Naive B cell (primary cell): ENCODE data around the gene INAVA. TPM values are rescaled to one million over a fixed set of nuclear protein-coding genes. Genes with fewer than 3 reads are reported as not detected.

Experiments used
- ATAC-seq, 2 donors: fragments of 150-1000 bp; cut with Tn5 transposase; 2 replicates each; pipeline ENCODE4 v1.10.0; 2021; ENCODE audit warnings: low read depth in 2 of 2, mild to moderate bottlenecking in 2 of 2, moderate library complexity in 2 of 2
- DNase-seq: peaks from one replicate; pipeline ENCODE4 v3.0.0; 2022
- H3K27ac Mint-ChIP-seq, 6 donors: one replicate each; pipeline ENCODE4 v1.8.0; 2020 to 2022; ENCODE audit warnings: mild to moderate bottlenecking in 6 of 6, mixed read lengths in 6 of 6, moderate library complexity in 5 of 6, inconsistent platforms in 2 of 6
- H3K27me3 Mint-ChIP-seq, 3 donors: one replicate each; pipeline ENCODE4 v1.8.0; 2021 to 2022; ENCODE audit warnings: mixed read lengths in 3 of 3, mild to moderate bottlenecking in 1 of 3
- H3K36me3 Mint-ChIP-seq, 2 donors: one replicate each; pipeline ENCODE4 v1.8.0; 2020 to 2022; ENCODE audit warnings: mixed read lengths in 2 of 2, inconsistent platforms in 1 of 2, mild to moderate bottlenecking in 1 of 2
- H3K4me1 Mint-ChIP-seq, 3 donors: one replicate each; pipeline ENCODE4 v1.8.0; 2020 to 2022; ENCODE audit warnings: mixed read lengths in 3 of 3, inconsistent platforms in 1 of 3, mild to moderate bottlenecking in 1 of 3, moderate library complexity in 1 of 3
- H3K4me3 Mint-ChIP-seq, 8 donors: one replicate each; pipeline ENCODE4 v1.8.0; 2020 to 2022; ENCODE audit warnings: mild to moderate bottlenecking in 8 of 8, mixed read lengths in 8 of 8, moderate library complexity in 8 of 8, inconsistent platforms in 2 of 8
- H3K9me3 Mint-ChIP-seq, 7 donors: one replicate each; pipeline ENCODE4 v1.8.0; 2020 to 2022; ENCODE audit warnings: mixed read lengths in 7 of 7, mild to moderate bottlenecking in 5 of 7, inconsistent platforms in 2 of 7, moderate library complexity in 1 of 7
- polyA plus RNA-seq, 6 donors: library from polyadenylated mRNA; unstranded; fragments of 300-500 nt; fragmentation: Illumina TruSeq; gene quantifications; one replicate each; pipeline ENCODE4 v1.2.3, GENCODE V29; 2021; ENCODE audit warnings: low read depth in 6 of 6

The INAVA gene
- polyA plus RNA-seq, 6 donors from 2014 or later, result not detected

DNA sequence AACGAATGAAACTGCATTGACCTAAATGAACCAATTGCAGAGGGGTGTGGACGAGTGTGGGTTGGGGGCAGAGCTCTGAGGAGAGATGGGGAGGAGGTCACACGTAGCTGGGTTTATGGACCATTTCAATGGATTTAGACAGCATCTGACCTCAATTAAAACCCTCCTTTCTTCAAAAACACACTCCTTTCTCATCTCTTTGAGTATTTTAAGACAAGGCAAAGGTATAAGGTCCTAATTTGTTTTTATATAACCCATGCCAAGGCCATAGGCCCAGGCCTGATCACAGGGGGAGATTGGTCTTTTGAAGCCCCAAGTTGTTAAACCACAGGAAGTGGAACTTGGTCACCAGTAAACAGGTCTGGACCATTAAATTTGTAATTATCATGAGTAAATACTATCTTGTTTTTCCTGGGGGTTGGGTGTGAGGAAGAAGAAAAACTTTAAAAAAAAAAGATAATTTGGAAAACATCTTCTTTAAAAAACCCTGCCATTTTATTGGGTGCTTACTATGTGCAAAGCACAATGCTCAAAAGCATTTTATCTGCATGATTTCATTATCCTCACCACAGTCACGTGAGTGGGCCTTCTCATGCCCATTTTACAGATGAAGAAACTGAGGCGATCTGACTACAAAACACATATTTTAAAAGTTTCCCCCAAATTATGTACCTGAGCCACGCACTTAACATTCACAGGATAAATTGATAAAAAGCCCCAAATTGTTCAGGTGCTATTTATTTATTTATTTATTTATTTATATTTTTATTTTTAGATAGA is 8.9 kb upstream of the INAVA start:
- Mint-ChIP-seq H3K27me3 (peaks cover 8 to 20% (median 9%) of the 10 kb centered on the region in 3 donors), H3K4me3 (no peak overlapping the region), H3K36me3 (no peaks in the 10 kb centered on the region), H3K9me3 (no peaks in the 10 kb centered on the region), H3K4me1 (peaks cover 21 to 36% (median 31%) of the 10 kb centered on the region in 3 donors), H3K27ac (peak overlapping the region in 1 of 6 donors; percentile 34)
- ATAC-seq (no peak), DNase-seq (no peak)

DNA sequence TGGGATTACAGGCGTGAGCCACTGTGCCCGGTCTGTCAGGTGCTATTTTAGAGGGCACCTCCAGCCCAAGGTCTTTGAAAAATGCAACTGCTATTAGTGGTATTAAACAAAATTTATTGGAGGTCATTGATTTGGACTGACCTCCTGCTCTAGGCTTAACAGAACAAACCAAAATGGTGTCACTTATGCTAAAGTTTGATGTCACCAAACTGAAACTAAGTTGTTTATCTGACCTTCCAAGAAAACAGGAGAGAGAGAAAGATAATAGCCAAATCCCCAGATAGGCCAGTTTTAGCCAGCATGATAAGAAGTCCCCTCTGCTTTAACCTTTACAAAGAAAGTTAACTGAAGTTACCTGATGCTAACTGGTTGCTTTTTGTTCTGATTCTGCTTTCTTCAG is 8.1 kb upstream of the INAVA start:
- peak overlapping the region in 1 of 6 donors; percentile 84 for H3K27ac Mint-ChIP-seq

DNA sequence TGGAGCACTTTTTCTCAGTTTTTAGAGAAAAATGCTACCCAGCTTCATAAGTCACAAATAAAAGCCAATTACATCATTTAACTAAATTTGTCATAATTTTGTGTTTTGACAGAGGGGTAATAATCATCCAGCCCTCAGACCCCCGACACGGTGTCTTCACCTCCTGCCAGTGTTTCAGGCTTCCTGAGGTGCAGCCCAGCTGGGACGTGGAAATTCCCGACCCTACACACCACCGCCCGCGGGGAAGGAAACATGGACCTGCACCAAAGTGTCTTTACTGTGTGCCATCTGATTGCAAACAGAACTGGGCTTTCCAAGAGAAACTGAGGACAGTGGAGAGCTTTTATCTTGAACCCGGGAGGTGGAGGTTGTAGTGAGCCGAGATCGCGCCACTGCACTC is 7.7 kb upstream of the INAVA start:
- peaks cover 14 to 24% (median 17%) of the 10 kb centered on the region in 3 donors for H3K27me3 Mint-ChIP-seq
- no peaks in the 10 kb centered on the region for H3K36me3 Mint-ChIP-seq
- peak overlapping the region in 1 of 6 donors; percentile 65 for H3K27ac Mint-ChIP-seq
- H3K9me3 Mint-ChIP-seq, result no peaks in the 10 kb centered on the region
- H3K4me3 Mint-ChIP-seq, result peak overlapping the region in 2 of 8 donors; percentile 14 to 26
- H3K4me1 Mint-ChIP-seq, result peaks cover 26 to 44% (median 42%) of the 10 kb centered on the region in 3 donors
- DNase-seq (no peak), ATAC-seq (no peak)

More for the DNA sequence above, 8.1 kb upstream of the INAVA start:
- Mint-ChIP-seq H3K27me3 (peaks cover 10 to 20% (median 13%) of the 10 kb centered on the region in 3 donors), H3K4me1 (peaks cover 24 to 40% (median 37%) of the 10 kb centered on the region in 3 donors), H3K9me3 (no peaks in the 10 kb centered on the region), H3K36me3 (no peaks in the 10 kb centered on the region), H3K4me3 (no peak overlapping the region)
- no peak for DNase-seq
- ATAC-seq, result no peak

DNA sequence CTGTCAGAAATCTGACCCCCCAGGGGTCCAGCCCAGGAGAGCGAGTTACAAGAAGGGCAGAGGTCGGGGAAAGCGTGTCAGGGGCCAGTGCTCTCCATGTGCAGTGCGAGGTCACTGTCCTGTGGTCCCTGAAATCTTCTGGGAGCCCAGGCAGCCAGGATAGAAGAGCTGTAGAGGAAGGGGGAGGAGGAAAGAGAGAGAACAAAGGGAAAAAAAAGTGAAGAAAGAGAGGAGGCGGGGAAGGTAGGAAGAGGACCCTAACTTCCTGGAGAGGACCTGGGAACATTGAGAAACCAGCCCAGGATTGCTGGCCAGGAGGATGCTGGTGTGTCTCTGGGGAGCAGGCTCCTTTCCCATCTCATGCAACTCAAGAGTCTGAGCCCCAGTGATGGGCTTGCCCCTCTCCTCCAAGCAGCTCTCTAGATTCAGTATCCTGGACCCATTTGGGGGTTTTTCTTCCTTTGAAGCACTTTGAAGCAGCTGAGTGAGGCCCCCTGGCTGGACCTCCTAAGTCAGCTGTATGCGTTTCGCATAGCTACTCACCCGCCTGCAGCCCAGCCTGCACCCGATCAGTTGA is 6.8 kb upstream of the INAVA start:
- Mint-ChIP-seq H3K27ac (peak overlapping the region in 2 of 6 donors; percentile 74 to 89), H3K4me3 (peak overlapping the region in 6 of 8 donors; percentile 3 to 87 (median 64)), H3K4me1 (peaks cover 29 to 52% (median 44%) of the 10 kb centered on the region in 3 donors), H3K9me3 (no peaks in the 10 kb centered on the region), H3K36me3 (no peaks in the 10 kb centered on the region), H3K27me3 (peaks cover 22 to 32% (median 24%) of the 10 kb centered on the region in 3 donors)
- ATAC-seq, result no peak
- no peak for DNase-seq

DNA sequence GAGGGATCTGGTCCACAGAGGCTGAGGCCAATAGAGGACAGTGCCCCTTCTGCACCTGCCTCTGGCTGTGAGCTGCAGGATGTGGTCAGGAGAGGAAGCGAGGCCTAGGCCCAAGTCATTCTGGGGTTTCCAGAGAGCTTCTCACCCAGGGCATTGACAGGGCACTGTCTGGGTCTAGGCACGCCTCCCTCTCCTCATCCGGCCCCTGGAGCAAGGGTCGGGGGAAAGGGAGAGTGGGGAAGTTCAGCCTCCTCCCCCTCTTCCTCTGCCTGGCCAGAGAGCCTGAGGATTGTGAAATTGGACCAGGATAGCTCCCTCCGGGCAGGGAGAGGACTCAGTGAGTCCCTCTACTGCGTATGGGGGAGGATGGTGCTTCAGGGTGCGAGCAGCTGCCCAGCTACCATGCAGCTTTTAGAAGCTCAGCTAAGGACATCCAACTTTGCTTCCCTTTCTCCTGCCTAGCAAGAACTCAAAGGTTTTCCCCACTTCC is 6.3 kb upstream of the INAVA start:
- Mint-ChIP-seq H3K27ac (peak overlapping the region in 2 of 6 donors; percentile 21 to 37), H3K4me1 (peaks cover 29 to 52% (median 44%) of the 10 kb centered on the region in 3 donors), H3K27me3 (peaks cover 28 to 38% (median 28%) of the 10 kb centered on the region in 3 donors), H3K4me3 (peak overlapping the region in 4 of 8 donors; percentile 1 to 87 (median 36)), H3K9me3 (no peaks in the 10 kb centered on the region), H3K36me3 (no peaks in the 10 kb centered on the region)
- ATAC-seq, result peak; percentile 92 to 95
- DNase-seq, result peak; percentile 29

DNA sequence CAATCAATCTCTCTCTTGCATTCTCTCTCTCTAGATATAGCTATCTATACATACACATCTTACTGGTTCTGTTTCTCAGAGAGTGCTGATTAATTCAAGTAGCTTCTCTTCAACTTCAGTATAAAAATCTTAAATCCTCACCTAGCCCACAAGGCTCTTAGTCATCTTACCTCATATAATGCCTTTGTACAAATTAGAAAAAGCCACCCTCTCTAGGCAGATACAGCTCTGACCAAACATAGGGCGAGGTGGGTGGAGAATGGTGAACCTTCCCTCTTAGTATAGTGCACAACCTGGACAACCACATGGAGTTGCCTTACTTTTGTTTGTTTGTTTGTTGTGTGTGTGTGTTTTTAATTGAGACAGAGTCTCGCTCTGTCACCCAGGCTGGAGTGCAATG is 5.1 kb upstream of the INAVA start:
- Mint-ChIP-seq H3K9me3 (no peaks in the 10 kb centered on the region), H3K4me1 (peaks cover 29 to 52% (median 44%) of the 10 kb centered on the region in 3 donors), H3K27me3 (peaks cover 34 to 49% (median 39%) of the 10 kb centered on the region in 3 donors), H3K27ac (no peak overlapping the region), H3K36me3 (no peaks in the 10 kb centered on the region), H3K4me3 (peak overlapping the region in 5 of 8 donors; percentile 36 to 78 (median 53))
- ATAC-seq (no peak), DNase-seq (no peak)

DNA sequence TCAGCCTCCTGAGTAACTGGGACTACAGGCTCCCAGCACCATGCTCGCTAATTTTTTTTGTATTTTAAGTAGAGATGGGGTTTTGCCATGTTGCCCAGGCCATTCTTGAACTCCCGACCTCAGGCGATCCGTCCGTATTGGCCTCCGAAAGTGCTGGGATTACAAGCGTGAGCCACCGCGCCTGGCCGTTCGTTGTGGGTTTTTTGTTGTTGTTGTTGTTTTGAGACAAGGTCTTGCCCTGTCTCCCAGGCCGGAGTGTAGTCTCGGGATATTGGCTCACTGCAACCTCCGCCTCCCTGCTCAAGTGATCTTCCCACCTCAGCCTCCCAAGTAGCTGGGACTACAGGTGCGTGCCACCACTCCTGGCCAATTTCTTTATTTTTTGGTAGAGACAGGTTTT is 4.7 kb upstream of the INAVA start:
- no peaks in the 10 kb centered on the region for H3K36me3 Mint-ChIP-seq
- peaks cover 29 to 52% (median 44%) of the 10 kb centered on the region in 3 donors for H3K4me1 Mint-ChIP-seq
- H3K27me3 Mint-ChIP-seq, result peaks cover 34 to 54% (median 39%) of the 10 kb centered on the region in 3 donors
- DNase-seq, result no peak
- no peak for ATAC-seq
- peak overlapping the region in 3 of 8 donors; percentile 53 to 78 (median 70) for H3K4me3 Mint-ChIP-seq
- peak overlapping the region in 2 of 6 donors; percentile 53 to 54 for H3K27ac Mint-ChIP-seq
- H3K9me3 Mint-ChIP-seq, result no peaks in the 10 kb centered on the region

DNA sequence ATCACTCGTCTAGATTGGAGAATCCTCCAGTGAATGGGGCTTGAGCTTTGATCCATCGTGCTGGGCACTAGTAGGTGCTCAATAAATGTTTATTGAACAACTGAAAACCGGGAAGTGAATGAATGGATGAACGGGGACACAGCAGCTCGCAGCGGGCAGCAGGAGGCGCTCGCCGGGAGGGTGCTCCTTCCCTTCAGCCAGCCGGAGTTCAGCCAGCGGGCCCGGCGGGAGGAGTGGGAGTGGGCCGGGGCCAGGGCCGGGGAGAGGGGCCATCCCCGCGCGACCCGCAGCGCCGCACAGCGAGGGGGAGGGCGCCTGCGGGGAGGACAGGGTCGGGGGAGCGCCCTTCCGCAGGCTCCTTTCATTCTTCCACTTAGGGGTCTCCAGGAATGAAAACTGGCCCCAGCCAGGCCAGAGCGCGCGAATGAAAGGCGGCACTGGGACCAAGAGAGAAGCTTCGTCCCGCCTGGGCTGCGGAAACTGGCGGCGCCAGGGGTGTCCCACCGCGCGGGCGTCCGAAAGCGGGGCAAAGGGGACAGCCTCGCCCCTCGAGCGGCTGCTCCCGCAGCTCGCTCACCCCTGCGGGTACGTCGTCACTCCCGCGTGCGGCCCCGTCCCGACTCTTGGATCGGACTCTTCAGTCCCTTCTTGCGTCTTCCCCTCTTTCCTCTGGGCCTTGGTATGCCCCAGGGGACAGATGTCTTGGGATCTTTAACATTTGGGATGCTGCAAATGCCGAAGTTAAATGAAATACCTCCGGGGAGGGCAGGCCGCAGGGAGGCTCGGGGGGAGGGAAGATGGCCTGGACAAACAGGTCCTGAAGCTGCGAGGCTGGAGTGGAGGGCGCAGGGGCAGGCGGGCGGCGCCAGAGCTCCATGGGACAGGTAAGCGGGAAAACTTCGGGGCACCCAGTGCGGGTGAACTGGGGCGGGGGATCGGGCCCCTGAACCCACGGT is 3.6 kb upstream of the INAVA start:
- Mint-ChIP-seq H3K9me3 (no peaks in the 10 kb centered on the region), H3K36me3 (no peaks in the 10 kb centered on the region), H3K4me1 (peaks cover 29 to 54% (median 44%) of the 10 kb centered on the region in 3 donors), H3K27ac (no peak overlapping the region), H3K27me3 (peaks cover 38 to 55% (median 39%) of the 10 kb centered on the region in 3 donors), H3K4me3 (peak overlapping the region in 7 of 8 donors; percentile 63 to 83 (median 72))
- DNase-seq, result no peak
- no peak for ATAC-seq

DNA sequence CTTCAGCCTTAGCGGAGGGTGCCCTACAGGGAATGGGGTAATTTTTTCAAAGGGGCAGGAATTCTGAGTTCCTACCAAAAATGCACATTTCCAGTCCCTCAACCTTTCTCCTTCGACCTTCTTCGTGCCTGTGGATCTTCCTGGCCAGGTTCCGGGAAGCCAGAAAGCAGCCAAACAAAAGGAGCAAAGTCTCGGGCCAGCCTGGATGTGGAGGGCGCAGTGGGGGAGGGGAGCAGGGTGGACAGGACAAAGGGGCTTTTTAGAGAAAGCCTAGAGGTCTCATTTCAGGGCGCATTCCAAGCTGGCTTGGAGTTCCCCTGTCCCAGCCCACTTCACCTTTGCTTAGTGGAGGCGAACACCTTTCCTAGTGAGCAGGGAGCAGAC is 2.9 kb upstream of the INAVA start:
- no peaks in the 10 kb centered on the region for H3K36me3 Mint-ChIP-seq
- ATAC-seq (no peak), DNase-seq (no peak)
- H3K27me3 Mint-ChIP-seq, result peaks cover 38 to 55% (median 39%) of the 10 kb centered on the region in 3 donors
- peak overlapping the region in 1 of 6 donors; percentile 47 for H3K27ac Mint-ChIP-seq
- peaks cover 29 to 54% (median 44%) of the 10 kb centered on the region in 3 donors for H3K4me1 Mint-ChIP-seq
- peak overlapping the region in 7 of 8 donors; percentile 53 to 83 (median 69) for H3K4me3 Mint-ChIP-seq
- H3K9me3 Mint-ChIP-seq, result no peaks in the 10 kb centered on the region

DNA sequence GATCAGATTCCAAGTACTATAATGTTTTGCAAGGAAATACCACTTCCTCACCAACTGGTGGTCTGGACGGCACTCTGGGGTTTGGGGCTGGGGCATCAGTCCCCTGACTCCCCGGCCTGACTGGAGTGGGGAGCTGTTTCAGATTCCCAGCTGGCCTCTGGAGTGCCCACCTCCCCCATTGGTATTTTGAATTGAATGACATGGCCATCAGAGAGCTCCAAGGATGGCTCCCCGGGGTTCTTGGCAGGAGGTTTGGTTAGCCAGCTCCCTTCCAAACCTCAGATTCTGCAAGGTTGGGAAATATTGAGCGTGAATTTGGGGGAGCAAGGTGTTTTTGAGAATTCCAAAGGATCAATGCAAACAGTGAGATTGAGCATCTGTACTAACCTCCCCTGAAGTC is 2.2 kb upstream of the INAVA start:
- DNase-seq (no peak), ATAC-seq (no peak)
- H3K27ac Mint-ChIP-seq, result no peak overlapping the region
- peak overlapping the region in 1 of 8 donors; percentile 78 for H3K4me3 Mint-ChIP-seq
- H3K27me3 Mint-ChIP-seq, result peaks cover 38 to 60% (median 41%) of the 10 kb centered on the region in 3 donors
- H3K4me1 Mint-ChIP-seq, result peaks cover 25 to 48% (median 39%) of the 10 kb centered on the region in 3 donors
- no peaks in the 10 kb centered on the region for H3K36me3 Mint-ChIP-seq
- no peaks in the 10 kb centered on the region for H3K9me3 Mint-ChIP-seq

DNA sequence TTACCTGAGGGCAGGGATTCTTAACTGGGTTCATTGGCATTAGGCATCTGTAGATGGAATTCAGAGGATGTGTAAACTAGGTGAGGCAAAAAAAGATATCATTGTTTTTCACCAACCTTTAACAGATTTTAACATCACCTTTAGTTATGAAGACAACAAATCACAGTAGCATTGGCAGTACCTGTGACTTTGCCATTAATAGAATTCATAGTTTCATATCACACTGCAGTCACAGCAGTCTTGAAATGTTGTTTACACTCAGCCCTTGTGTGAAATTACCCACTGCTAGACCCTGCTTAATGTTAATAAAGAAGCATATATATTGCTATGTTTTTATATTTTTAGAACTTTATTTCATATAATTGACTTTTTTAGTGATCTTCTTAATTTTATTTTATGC is 1.7 kb upstream of the INAVA start:
- H3K9me3 Mint-ChIP-seq, result no peaks in the 10 kb centered on the region
- peaks cover 38 to 64% (median 45%) of the 10 kb centered on the region in 3 donors for H3K27me3 Mint-ChIP-seq
- no peak overlapping the region for H3K27ac Mint-ChIP-seq
- ATAC-seq, result no peak
- H3K4me3 Mint-ChIP-seq, result no peak overlapping the region
- DNase-seq, result no peak
- H3K4me1 Mint-ChIP-seq, result peaks cover 25 to 44% (median 35%) of the 10 kb centered on the region in 3 donors
- no peaks in the 10 kb centered on the region for H3K36me3 Mint-ChIP-seq

DNA sequence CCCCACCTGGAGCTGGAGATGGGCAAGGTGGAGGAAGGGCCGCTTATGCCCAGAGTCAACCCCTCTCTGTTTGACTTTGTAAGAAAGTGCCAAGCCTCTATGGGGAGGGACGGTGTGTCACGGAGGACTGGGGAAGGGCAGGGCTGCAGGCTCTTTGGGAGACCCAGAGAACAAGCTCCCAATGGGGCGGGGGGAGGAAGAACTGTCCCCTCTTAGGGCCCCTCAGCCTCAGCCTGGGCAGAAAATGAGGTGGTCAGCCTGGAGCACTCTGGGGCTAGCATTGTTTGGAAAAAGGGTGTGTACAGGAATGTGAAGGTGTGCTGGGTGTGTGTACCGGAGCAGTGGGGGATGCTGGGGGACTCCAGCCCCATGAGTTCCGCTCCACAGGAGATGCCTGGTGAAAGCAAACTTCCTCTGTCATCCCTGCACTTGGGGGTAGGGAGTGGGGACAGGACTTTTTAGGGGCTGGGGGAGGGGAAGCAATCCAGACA is 1.2 kb upstream of the INAVA start:
- Mint-ChIP-seq H3K9me3 (no peaks in the 10 kb centered on the region), H3K4me3 (no peak overlapping the region), H3K4me1 (peaks cover 22 to 39% (median 30%) of the 10 kb centered on the region in 3 donors), H3K27ac (no peak overlapping the region), H3K36me3 (no peaks in the 10 kb centered on the region), H3K27me3 (peaks cover 38 to 69% (median 50%) of the 10 kb centered on the region in 3 donors)
- ATAC-seq (no peak), DNase-seq (no peak)
